Activated T-cell treated with anti-CD3 and anti-CD28 coated beads, Interleukin-2, amount 50 U/mL, for 1 hour (primary cell): ENCODE data around the gene PKD1L1.

Source experiments
- DNase-seq: peaks from one replicate; pipeline ENCODE4 v3.0.0-alpha.2; 2020

PKD1L1 gene

GRCh38 chr7:47901542-47901941 lies 46.7 kb downstream of the PKD1L1 start:
- no peak for DNase-seq

- DNase-seq, result no peak
Observed at GRCh38 chr7:47897831-47898230, 50.4 kb downstream of the PKD1L1 start.

- DNase-seq, result no peak
Observed at GRCh38 chr7:47896809-47897423, 51.4 kb downstream of the PKD1L1 start.

DNA sequence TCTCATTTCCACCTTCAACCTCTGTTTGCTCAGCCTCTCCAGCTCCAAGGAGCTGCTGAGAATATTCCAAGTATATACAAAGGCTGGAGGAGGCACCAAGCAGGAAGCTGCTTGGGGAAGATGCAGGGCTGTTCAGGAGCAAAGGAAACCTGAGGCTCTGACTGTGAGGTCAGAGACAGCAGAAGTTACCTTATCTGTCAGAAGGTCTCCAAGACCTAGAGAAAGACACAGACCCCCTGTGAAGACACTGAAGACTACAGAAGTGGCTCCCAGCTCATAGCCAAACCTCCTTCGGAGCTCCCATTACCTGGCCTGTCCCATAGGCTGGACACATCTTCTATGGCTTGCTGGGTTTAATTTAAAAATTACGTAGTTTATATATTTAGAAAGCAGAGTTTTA lies 53.2 kb downstream of the PKD1L1 start:
- DNase-seq, result no peak

GRCh38 chr7:47893721-47894365 lies 54.4 kb downstream of the PKD1L1 start:
- no peak for DNase-seq

GRCh38 chr7:47893238-47893637 lies 55.0 kb downstream of the PKD1L1 start:
- DNase-seq, result no peak

- no peak for DNase-seq
Observed at GRCh38 chr7:47890606-47891005, 57.7 kb downstream of the PKD1L1 start.

GRCh38 chr7:47890125-47890524 lies 58.1 kb downstream of the PKD1L1 start:
- DNase-seq, result no peak

DNA sequence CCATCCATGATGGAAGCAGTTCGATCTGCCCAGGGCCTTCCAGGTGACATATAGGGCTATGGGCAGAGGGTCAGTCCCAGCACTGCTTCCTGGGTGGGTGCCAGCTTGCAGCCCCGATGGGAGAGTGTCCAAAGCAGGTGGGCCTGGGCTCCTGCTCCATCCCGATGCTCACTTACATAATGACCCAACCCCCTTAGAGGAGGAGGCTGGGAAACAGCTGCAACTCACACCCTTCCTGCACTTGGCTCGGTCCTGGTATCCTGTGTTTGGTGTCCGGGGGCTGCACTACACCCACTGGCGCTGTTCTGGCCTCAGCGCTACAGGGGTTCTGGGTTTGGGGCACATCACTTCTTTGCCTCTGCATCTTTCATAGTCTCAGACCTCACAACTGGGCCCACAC lies 58.5 kb downstream of the PKD1L1 start:
- DNase-seq, result no peak

- DNase-seq, result no peak
Observed at GRCh38 chr7:47888371-47889265, 59.6 kb downstream of the PKD1L1 start.

DNA sequence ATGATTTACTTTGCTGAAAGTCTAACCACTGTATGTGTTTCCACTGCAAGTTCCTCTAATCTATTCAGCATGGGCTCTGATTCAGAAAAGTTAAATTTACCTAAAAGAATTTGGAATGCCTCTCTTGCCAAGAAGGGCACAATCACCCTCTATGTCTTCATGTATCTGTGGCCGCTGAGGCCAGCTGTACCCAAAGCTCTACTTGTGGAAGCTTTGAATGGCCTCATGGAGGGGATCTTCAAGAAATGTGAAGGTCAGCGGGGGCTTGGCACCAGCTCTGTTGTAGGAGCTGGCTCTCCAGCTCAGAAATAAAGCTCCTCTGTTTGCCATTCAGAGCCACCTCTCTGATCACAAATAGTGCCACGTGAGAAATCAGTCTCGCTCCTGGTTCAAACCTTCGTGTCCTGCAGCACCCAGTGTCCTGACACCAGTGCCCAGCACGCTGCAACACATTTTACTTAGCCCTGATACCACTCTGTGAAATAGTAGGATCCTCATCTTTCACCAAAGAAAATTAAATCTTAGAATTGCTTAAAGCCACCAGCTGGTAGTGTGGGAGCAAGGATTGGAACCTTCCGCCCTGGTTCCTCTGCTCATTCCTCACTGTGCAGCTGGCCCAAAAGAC lies 61.1 kb downstream of the PKD1L1 start:
- DNase-seq, result no peak

DNA sequence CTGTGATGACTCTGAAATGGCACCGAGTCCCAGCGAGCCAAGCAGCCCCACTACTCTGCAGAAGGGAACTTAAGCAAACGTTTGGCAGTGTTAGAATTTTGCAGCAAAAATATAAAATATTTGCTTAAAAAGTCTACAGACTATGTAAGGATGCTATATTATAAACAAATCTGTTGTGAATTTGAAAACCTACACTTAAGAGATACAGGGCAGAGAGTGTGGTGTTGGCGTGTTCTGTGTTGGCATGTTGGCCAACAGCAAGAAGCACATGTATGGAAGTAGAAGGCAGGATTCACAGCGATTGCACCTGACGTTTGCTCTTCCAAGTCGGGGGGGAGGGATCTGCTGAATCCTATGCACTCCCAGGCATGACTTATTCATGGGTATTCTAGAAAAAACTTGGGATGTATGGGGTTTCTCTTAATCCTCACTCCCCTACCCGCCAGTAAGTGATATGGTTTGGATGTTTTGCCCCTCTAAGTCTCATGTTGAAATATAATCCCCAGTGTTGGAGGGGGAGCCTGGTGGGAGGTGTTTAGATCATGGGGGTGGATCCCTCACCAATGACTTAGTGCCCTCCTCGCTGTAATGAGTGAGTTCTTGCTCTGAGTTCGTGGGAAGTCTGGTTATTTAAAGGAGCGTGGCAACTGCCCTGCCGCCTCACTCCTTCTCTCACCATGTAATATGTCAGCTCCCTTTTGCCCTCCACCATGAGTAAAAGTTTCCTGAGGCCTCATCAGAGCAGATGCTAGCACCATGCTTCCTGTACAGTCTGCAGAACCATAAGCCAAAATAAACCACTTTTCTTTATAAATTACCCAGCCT lies 62.1 kb downstream of the PKD1L1 start:
- DNase-seq, result no peak

- no peak for DNase-seq
Observed at GRCh38 chr7:47885309-47885986, 62.8 kb downstream of the PKD1L1 start.

DNA sequence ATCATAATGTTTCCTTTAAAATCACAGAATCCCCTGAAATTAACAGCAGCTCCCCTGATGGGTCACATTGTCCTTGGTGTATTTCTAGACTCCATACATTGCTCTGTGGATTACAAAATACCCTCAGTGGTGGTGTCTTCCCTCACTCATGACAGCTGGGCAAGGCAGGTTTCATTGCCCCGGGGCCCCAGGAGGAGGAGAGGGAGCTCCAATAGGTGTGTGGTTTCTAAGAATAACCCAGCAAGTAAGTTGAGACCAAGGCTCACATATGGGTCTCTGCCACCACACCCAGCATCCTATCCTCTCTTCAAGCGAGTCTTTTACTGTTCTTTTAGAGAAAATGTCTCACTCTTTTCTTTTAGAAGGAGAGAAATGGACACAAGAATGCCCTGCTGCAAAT lies 63.6 kb downstream of the PKD1L1 start:
- DNase-seq, result no peak

GRCh38 chr7:47882635-47883034 lies 65.6 kb downstream of the PKD1L1 start:
- DNase-seq, result no peak

- DNase-seq, result no peak
Observed at GRCh38 chr7:47881256-47881655, 67.0 kb downstream of the PKD1L1 start.

- DNase-seq, result no peak
Observed at GRCh38 chr7:47878662-47879061, 69.6 kb downstream of the PKD1L1 start.

- DNase-seq, result no peak
Observed at GRCh38 chr7:47877336-47877735, 70.9 kb downstream of the PKD1L1 start.

GRCh38 chr7:47875998-47876744 lies 72.1 kb downstream of the PKD1L1 start:
- DNase-seq, result no peak

DNA sequence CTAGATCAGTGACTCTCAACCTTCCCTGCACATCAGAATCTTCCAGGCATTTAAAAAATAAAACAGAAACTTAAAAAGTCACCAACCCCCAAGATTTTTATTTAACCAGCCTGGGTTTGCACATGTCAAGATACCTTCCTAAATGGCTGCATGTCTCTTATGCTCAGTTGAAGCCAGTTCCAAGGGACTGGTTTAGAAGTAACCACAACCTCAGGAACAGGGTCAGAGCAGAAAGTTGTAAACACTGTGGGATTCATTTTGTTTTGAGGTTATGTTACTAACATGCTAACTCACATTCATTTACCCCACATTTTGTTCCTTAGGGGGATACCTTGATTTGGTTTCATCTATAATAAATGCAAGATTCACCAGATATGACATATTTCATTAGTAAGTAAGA lies 72.9 kb downstream of the PKD1L1 start:
- no peak for DNase-seq

GRCh38 chr7:47873762-47874161 lies 74.5 kb downstream of the PKD1L1 start:
- DNase-seq, result no peak
